Endothelial cell of umbilical vein (primary cell): ENCODE results near the gene ULK4. TPM values are rescaled to one million over a fixed set of nuclear protein-coding genes. Genes with fewer than 3 reads are reported as not detected.

Source experiments
- BruUV-seq: library from RNA; stranded (reverse); fragments of 400-500 nt; replicated peaks from 2 replicates; lab custom pipeline; 2021; lab: Mats Ljungman, UMichigan
- CTCF ChIA-PET: fragments of 300-600, 350-600 bp; sonication (Branson Sonifier 250); formaldehyde crosslinking; loops from one replicate; lab custom pipeline; 2021; ENCODE audit warnings: antibody characterized with exemption, inconsistent platforms; lab: Charles Lee
- POLR2A ChIA-PET: fragments of 300-600, 350-600 bp; sonication (Branson Sonifier 250); formaldehyde crosslinking; loops from one replicate; lab custom pipeline; 2021; ENCODE audit warnings: antibody characterized with exemption, inconsistent platforms; lab: Charles Lee
- DNase-seq: peaks from one replicate; pipeline ENCODE4 v3.0.0-alpha.2; 2011; ENCODE audit warnings: low read depth, low spot score
- FAIRE-seq: peaks from 2 replicates; lab custom pipeline; 2011; peaks lifted over from hg19 to GRCh38; lab: Jason Lieb, UNC
- H2AFZ ChIP-seq: 2 replicates; pipeline ENCODE4 v1.6.0; 2012; ENCODE audit warnings: low read depth, low read length, control low read depth, inconsistent platforms
- H3K27ac ChIP-seq: 2 replicates; pipeline ENCODE4 v1.5.1; 2011; ENCODE audit warnings: low read depth, mild to moderate bottlenecking, control low read depth, low read length, moderate library complexity; ENCODE audit not compliant: insufficient read depth
- H3K27me3 ChIP-seq, 2 experiments: 2 replicates each; pipeline versions ENCODE4 v1.6.0 to v1.6.1; 2011; ENCODE audit warnings: low read length in 2 of 2, mixed read lengths in 1 of 2; ENCODE audit not compliant: control insufficient read depth in 2 of 2, insufficient read depth in 2 of 2
- H3K36me3 ChIP-seq, 2 experiments: 2 replicates in 1 of 2; 3 replicates in 1 of 2; pipeline ENCODE4 v1.5.1; 2011; ENCODE audit warnings: low read length in 2 of 2, mild to moderate bottlenecking in 1 of 2, moderate library complexity in 1 of 2; ENCODE audit not compliant: control insufficient read depth in 2 of 2, insufficient read depth in 2 of 2; ENCODE audit errors: extremely low read depth in 1 of 2
- H3K4me1 ChIP-seq: 3 replicates; pipeline ENCODE4 v1.5.1; 2011; ENCODE audit warnings: mild to moderate bottlenecking, low read length; ENCODE audit not compliant: control insufficient read depth, insufficient read depth; ENCODE audit errors: extremely low read depth
- H3K4me2 ChIP-seq: 2 replicates; pipeline ENCODE4 v1.6.1; 2011; ENCODE audit warnings: low read length, control low read depth, mixed read lengths; ENCODE audit not compliant: insufficient read depth
- H3K4me3 ChIP-seq, 3 experiments: fragments of 200-600 bp in 1 of 3; sonication (generic), shearing (Covaris generic) in 1 of 3; replicated peaks in 1 of 3; 2 replicates each; pipeline ENCODE4 v1.5.1; 2011 to 2016; ENCODE audit warnings: control low read depth in 3 of 3, low read length in 3 of 3, mild to moderate bottlenecking in 2 of 3, inconsistent platforms in 1 of 3, low read depth in 1 of 3, moderate library complexity in 1 of 3; ENCODE audit not compliant: insufficient read depth in 1 of 3
- H3K79me2 ChIP-seq: 2 replicates; pipeline ENCODE4 v1.6.0; 2012; ENCODE audit warnings: low read length, inconsistent platforms; ENCODE audit not compliant: control insufficient read depth, insufficient read depth
- H3K9ac ChIP-seq: replicated peaks from 2 replicates; pipeline ENCODE3; 2011; ENCODE audit warnings: low read length, control low read depth; ENCODE audit not compliant: insufficient read depth; ENCODE audit errors: extremely low read depth
- H3K9me1 ChIP-seq: replicated peaks from 3 replicates; pipeline ENCODE4 v1.6.0; 2011; ENCODE audit warnings: mild to moderate bottlenecking, low read length; ENCODE audit not compliant: control insufficient read depth, insufficient read depth; ENCODE audit errors: extremely low read depth
- H3K9me3 ChIP-seq: replicated peaks from 2 replicates; pipeline ENCODE4 v1.5.1; 2012; ENCODE audit warnings: low read length, inconsistent platforms; ENCODE audit not compliant: control insufficient read depth, insufficient read depth
- H4K20me1 ChIP-seq: replicated peaks from 2 replicates; pipeline ENCODE3; 2011; ENCODE audit warnings: mild to moderate bottlenecking, low read length; ENCODE audit not compliant: control insufficient read depth, insufficient read depth; ENCODE audit errors: extremely low read depth
- EZH2 ChIP-seq: IDR thresholded peaks from 2 replicates; pipeline ENCODE4 v1.6.1; 2012; ENCODE audit warnings: borderline replicate concordance, low read depth, mild to moderate bottlenecking, moderate library complexity, low read length, inconsistent platforms; ENCODE audit not compliant: severe bottlenecking
- FOS ChIP-seq: IDR thresholded peaks from 2 replicates; pipeline ENCODE4 v1.6.1; 2011; ENCODE audit warnings: mild to moderate bottlenecking, low read length, moderate library complexity, borderline replicate concordance; ENCODE audit not compliant: insufficient read depth
- GATA2 ChIP-seq: IDR thresholded peaks from 2 replicates; pipeline ENCODE4 v1.7.0; 2011; ENCODE audit warnings: low read depth, mild to moderate bottlenecking, moderate library complexity, mixed read lengths, low read length; ENCODE audit not compliant: insufficient read length, insufficient read depth
- JUN ChIP-seq: IDR thresholded peaks from 2 replicates; pipeline ENCODE4 v1.6.1; 2011; ENCODE audit warnings: borderline replicate concordance, low read depth; ENCODE audit not compliant: insufficient read length, insufficient read depth
- MAX ChIP-seq: IDR thresholded peaks from 2 replicates; pipeline ENCODE4 v1.6.1; 2011; ENCODE audit not compliant: insufficient read depth, insufficient read length
- MYC ChIP-seq: IDR thresholded peaks from one replicate; pipeline ENCODE4 v1.6.1; 2011; ENCODE audit warnings: mild to moderate bottlenecking, low read depth, low read length
- POLR2A ChIP-seq: IDR thresholded peaks from 2 replicates; pipeline ENCODE4 v1.6.1; 2012; ENCODE audit warnings: low read depth, mild to moderate bottlenecking, control low read depth, low read length
- POLR2AphosphoS5 ChIP-seq: IDR thresholded peaks from 2 replicates; pipeline ENCODE4 v1.6.1; 2012; ENCODE audit warnings: low read depth, mild to moderate bottlenecking, control low read depth, low read length, moderate library complexity; ENCODE audit not compliant: insufficient read depth
- dilution Hi-C: fragments of 300-500 bp; cut with MboI; formaldehyde crosslinking; loops from one replicate; pipeline ENCODE4 v1.15.0; 2019; ENCODE audit warnings: low sequenced_read_pairs; ENCODE audit not compliant: extremely low pct_ligation_motif_present
- intact Hi-C: fragments of 100-400 bp; cut with micrococcal nuclease; formaldehyde crosslinking; loops from one replicate; pipeline ENCODE4 v1.10.0; 2022
- polyA plus RNA-seq, 4 experiments: library from polyadenylated mRNA; depleted of rRNA in 3 of 4; stranded (reverse) in 3 of 4; unstranded in 1 of 4; fragments of >200 nt; gene quantifications; 2 replicates each; pipeline versions ENCODE4 v1.2.1 to v1.2.3, GENCODE V29; 2011 to 2012; ENCODE audit warnings: missing spikeins in 1 of 4
- total RNA-seq: library from RNA; stranded (reverse); gene quantifications from 2 replicates; pipeline ENCODE4 v1.2.3, GENCODE V29; 2021
- TF ChIP-seq, protein P1 (sequence below), 2 donors: IDR thresholded peaks; 1 replicate in 1 of 2; 2 replicates in 1 of 2; pipeline ENCODE4 v1.5.1; 2011; ENCODE audit warnings: low read length in 2 of 2, mild to moderate bottlenecking in 2 of 2, moderate library complexity in 2 of 2, control low read depth in 1 of 2, inconsistent platforms in 1 of 2, low read depth in 1 of 2; ENCODE audit not compliant: insufficient read depth in 1 of 2; ENCODE audit errors: extremely low read depth in 1 of 2

The ULK4 gene
- total and polyA plus RNA-seq, 2 donors (not counting 3 experiments of a cell fraction or from before 2014, with no cell fraction given): 3.3 to 16.0 TPM

GRCh38 chr3:41477399-41478014, 484.4 kb downstream of the ULK4 start:
- H3K27me3 ChIP-seq: no peaks in the 10 kb centered on the region
- no peaks in the 10 kb centered on the region for H3K9me1 ChIP-seq
- no peak overlapping the region for H3K4me3 ChIP-seq
- no peaks in the 10 kb centered on the region for H3K4me1 ChIP-seq
- H3K9ac ChIP-seq: no peak overlapping the region
- BruUV-seq: no TSS peak
- TF ChIP-seq MYC: no peak
- TF ChIP-seq EZH2: no peak
- no peak for TF ChIP-seq FOS
- TF ChIP-seq, protein P1, sequence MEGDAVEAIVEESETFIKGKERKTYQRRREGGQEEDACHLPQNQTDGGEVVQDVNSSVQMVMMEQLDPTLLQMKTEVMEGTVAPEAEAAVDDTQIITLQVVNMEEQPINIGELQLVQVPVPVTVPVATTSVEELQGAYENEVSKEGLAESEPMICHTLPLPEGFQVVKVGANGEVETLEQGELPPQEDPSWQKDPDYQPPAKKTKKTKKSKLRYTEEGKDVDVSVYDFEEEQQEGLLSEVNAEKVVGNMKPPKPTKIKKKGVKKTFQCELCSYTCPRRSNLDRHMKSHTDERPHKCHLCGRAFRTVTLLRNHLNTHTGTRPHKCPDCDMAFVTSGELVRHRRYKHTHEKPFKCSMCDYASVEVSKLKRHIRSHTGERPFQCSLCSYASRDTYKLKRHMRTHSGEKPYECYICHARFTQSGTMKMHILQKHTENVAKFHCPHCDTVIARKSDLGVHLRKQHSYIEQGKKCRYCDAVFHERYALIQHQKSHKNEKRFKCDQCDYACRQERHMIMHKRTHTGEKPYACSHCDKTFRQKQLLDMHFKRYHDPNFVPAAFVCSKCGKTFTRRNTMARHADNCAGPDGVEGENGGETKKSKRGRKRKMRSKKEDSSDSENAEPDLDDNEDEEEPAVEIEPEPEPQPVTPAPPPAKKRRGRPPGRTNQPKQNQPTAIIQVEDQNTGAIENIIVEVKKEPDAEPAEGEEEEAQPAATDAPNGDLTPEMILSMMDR (IDR thresholded peaks at IDR 0.05; ENCODE audit: extremely low read depth in 1 of 2, insufficient read depth in 1 of 2, low read depth in 1 of 2, low read length in 2 of 2): no peak
- TF ChIP-seq POLR2A: no peak
- no peak for TF ChIP-seq GATA2
- TF ChIP-seq JUN: no peak
- TF ChIP-seq MAX: no peak
- no peak for TF ChIP-seq POLR2AphosphoS5
- H3K27ac ChIP-seq: no peak overlapping the region
- dilution Hi-C loops (no loop called here), intact Hi-C loops (no loop called here)
- ChIA-PET CTCF (no interaction called here), POLR2A (no interaction called here)
- DNase-seq (no peak), FAIRE-seq (no peak)
- no peaks in the 10 kb centered on the region for H4K20me1 ChIP-seq
- no peak overlapping the region for H2AFZ ChIP-seq
- H3K36me3 ChIP-seq: no peaks in the 10 kb centered on the region
- no peak overlapping the region for H3K4me2 ChIP-seq
- H3K9me3 ChIP-seq: no peaks in the 10 kb centered on the region
- no peaks in the 10 kb centered on the region for H3K79me2 ChIP-seq
